Kidney capillary endothelial cell (primary cell): ENCODE measurements around the gene RELCH.

Source experiments
- DNase-seq: peaks from one replicate; pipeline ENCODE4 v3.0.0-alpha.2; 2018; ENCODE audit warnings: low spot score

The RELCH gene

GRCh38 chr18:62262061-62262460 lies 75.0 kb downstream of the RELCH start:
- no peak for DNase-seq

- no peak for DNase-seq
These were observed 77.9 kb downstream of the RELCH start for GRCh38 chr18:62264984-62265383.

GRCh38 chr18:62277045-62277444 lies 90.0 kb downstream of the RELCH start:
- no peak for DNase-seq

GRCh38 chr18:62279561-62279960 lies 92.5 kb downstream of the RELCH start:
- no peak for DNase-seq

GRCh38 chr18:62280058-62280457 lies 93.0 kb downstream of the RELCH start:
- no peak for DNase-seq

GRCh38 chr18:62280786-62281185 lies 93.7 kb downstream of the RELCH start:
- no peak for DNase-seq

GRCh38 chr18:62281684-62282083 lies 94.6 kb downstream of the RELCH start:
- peak; percentile 91 for DNase-seq

- DNase-seq = no peak
These were observed 95.2 kb downstream of the RELCH start for GRCh38 chr18:62282188-62282629.

- no peak for DNase-seq
These were observed 97.6 kb downstream of the RELCH start for GRCh38 chr18:62284637-62285036.

GRCh38 chr18:62285281-62285680 lies 98.2 kb downstream of the RELCH start:
- no peak for DNase-seq

- DNase-seq = no peak
These were observed 101.0 kb downstream of the RELCH start for GRCh38 chr18:62287781-62288664.

- no peak for DNase-seq
These were observed 101.6 kb downstream of the RELCH start for GRCh38 chr18:62288665-62289008.

- DNase-seq = no peak
These were observed 102.0 kb downstream of the RELCH start for GRCh38 chr18:62289047-62289446.

- DNase-seq = no peak
These were observed 107.0 kb downstream of the RELCH start for GRCh38 chr18:62294073-62294472.

- DNase-seq = no peak
These were observed 113.4 kb downstream of the RELCH start for GRCh38 chr18:62300359-62300963.

GRCh38 chr18:62301322-62301721 lies 114.3 kb downstream of the RELCH start:
- no peak for DNase-seq

- DNase-seq = no peak
These were observed 125.8 kb downstream of the RELCH start for GRCh38 chr18:62312851-62313250.

GRCh38 chr18:62318228-62319180 lies 131.4 kb downstream of the RELCH start:
- no peak for DNase-seq

GRCh38 chr18:62321201-62321600 lies 134.1 kb downstream of the RELCH start:
- no peak for DNase-seq

- DNase-seq = no peak
These were observed 136.6 kb downstream of the RELCH start for GRCh38 chr18:62323483-62324180.

- DNase-seq = no peak
These were observed 137.2 kb downstream of the RELCH start for GRCh38 chr18:62324181-62324828.
